ENCODE results near the gene PRKCA.

GRCh38 chr17:66813296-66813695 is 510.9 kb downstream of the PRKCA start:
- TF ChIP-seq CTCF (IDR thresholded peaks at IDR 0.05) (no peak), ZFX (IDR thresholded peaks at IDR 0.05; ENCODE audit: borderline replicate concordance) (no peak)
